ENCODE results near the gene CTXN1. TPM values are rescaled to one million over a fixed set of nuclear protein-coding genes. Genes with fewer than 3 reads are reported as not detected.

The CTXN1 gene
- total RNA-seq (10 to 100 TPM in 1 of 5 donors, 1 to 10 TPM in 3, not detected in 1; 1.3 to 58.5 (median 3.8) TPM), polyA plus RNA-seq (1 to 10 TPM in 2 of 3 donors, under 1 TPM in 1; 0.92 to 7.7 (median 1.2) TPM)
- long read RNA-seq, donor 1, transcript CTXN1-201 (2 exons, 1,274 nt): major isoform, 9 of 9 reads
- long read RNA-seq, donor 1, partial matches to known transcripts: 0 of 9 reads
- long read RNA-seq, donor 1, other reads (novel, unspliced or antisense): 0 of 9 reads
- long read RNA-seq, donor 2, transcript CTXN1-201 (2 exons, 1,274 nt): major isoform, 12 of 18 reads
- long read RNA-seq, donor 2, partial matches to known transcripts: 6 of 18 reads
- long read RNA-seq, donor 2, other reads (novel, unspliced or antisense): 0 of 18 reads
- long read RNA-seq, donor 3, partial matches to known transcripts: 0 of 4 reads
- long read RNA-seq, donor 3, other reads (novel, unspliced or antisense): 0 of 4 reads
- long read RNA-seq, donor 4: 0 reads
- long read RNA-seq, donor 5, transcript CTXN1-201 (2 exons, 1,274 nt): major isoform, 13 of 13 reads
- long read RNA-seq, donor 5, partial matches to known transcripts: 0 of 13 reads
- long read RNA-seq, donor 5, other reads (novel, unspliced or antisense): 0 of 13 reads
- long read RNA-seq, donor 6, transcript CTXN1-201 (2 exons, 1,274 nt): major isoform, 19 of 19 reads
- long read RNA-seq, donor 6, partial matches to known transcripts: 0 of 19 reads
- long read RNA-seq, donor 6, other reads (novel, unspliced or antisense): 0 of 19 reads
- long read RNA-seq, donor 7, transcript CTXN1-201 (2 exons, 1,274 nt): major isoform, 8 of 8 reads
- long read RNA-seq, donor 7, partial matches to known transcripts: 0 of 8 reads
- long read RNA-seq, donor 7, other reads (novel, unspliced or antisense): 0 of 8 reads
- long read RNA-seq, donor 8, transcript CTXN1-201 (2 exons, 1,274 nt): major isoform, 9 of 9 reads
- long read RNA-seq, donor 8, partial matches to known transcripts: 0 of 9 reads
- long read RNA-seq, donor 8, other reads (novel, unspliced or antisense): 0 of 9 reads
- long read RNA-seq, donor 9, partial matches to known transcripts: 0 of 3 reads
- long read RNA-seq, donor 9, other reads (novel, unspliced or antisense): 0 of 3 reads
- long read RNA-seq, donor 10: 0 reads

DNA sequence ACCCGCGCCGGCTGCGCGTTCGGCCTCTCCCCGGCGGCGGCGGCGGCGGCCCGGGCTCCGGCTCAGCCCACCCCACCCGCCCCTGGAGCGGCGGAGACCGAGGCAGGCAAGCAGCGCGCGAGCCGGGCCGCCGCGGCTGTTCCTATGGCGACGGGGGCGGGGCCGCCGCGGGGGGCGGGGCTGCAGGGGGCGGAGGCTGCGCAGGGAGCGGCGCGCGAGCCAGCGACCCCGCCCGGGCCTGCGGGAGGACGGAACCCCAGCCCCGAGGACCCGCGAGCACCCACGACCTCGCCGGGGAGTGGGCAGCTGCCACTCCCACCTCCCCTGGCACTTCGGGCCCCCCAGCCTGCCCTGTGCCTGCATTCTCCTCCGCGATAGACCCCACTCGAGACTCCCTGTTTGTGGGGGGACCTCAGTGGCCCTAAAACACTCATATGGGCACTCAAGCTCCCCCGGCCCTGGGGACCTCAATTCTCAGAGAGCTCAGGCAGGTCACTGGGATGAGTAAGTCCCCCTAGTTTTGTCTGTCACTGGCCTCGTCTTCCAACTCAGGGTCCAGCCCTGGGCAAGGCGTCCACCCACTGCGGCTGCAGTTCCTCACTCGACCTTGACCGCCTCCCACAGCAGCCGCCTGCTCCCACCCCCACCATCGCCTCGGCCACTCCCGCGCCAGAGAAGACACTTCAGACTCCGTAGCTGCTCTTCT lies at the start of gene CTXN1:
Gene CTXN1 (minus strand): TSS at position 115 of the 706 bp plus-strand sequence. CDS start 597 bp downstream, outside the sequence.
- peak within 1 kb of the TSS in 3 of 5 donors; percentile 41 to 89 (median 86) for H3K27ac ChIP-seq
- H3K36me3 ChIP-seq: peaks cover 19 to 33% (median 32%) of the 10 kb centered on the region in 4 donors
- H3K4me1 ChIP-seq: peaks cover 46 to 90% (median 66%) of the 10 kb centered on the region in 4 donors
- DNase-seq: peak; percentile 79 to 88
- no peak for TF ChIP-seq POLR2A (IDR thresholded peaks at IDR 0.05)
- TF ChIP-seq EP300 (IDR thresholded peaks at IDR 0.05): no peak
- no peak for TF ChIP-seq POLR2AphosphoS5 (IDR thresholded peaks at IDR 0.05)
- TF ChIP-seq, protein P1, sequence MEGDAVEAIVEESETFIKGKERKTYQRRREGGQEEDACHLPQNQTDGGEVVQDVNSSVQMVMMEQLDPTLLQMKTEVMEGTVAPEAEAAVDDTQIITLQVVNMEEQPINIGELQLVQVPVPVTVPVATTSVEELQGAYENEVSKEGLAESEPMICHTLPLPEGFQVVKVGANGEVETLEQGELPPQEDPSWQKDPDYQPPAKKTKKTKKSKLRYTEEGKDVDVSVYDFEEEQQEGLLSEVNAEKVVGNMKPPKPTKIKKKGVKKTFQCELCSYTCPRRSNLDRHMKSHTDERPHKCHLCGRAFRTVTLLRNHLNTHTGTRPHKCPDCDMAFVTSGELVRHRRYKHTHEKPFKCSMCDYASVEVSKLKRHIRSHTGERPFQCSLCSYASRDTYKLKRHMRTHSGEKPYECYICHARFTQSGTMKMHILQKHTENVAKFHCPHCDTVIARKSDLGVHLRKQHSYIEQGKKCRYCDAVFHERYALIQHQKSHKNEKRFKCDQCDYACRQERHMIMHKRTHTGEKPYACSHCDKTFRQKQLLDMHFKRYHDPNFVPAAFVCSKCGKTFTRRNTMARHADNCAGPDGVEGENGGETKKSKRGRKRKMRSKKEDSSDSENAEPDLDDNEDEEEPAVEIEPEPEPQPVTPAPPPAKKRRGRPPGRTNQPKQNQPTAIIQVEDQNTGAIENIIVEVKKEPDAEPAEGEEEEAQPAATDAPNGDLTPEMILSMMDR (IDR thresholded peaks at IDR 0.05): no peak
- H3K9me3 ChIP-seq: no peaks in the 10 kb centered on the region
- 11 to 37% (median 30%) methylated on average over 12 to 58 of the region's 65 CpGs for WGBS, 5 donors
- H3K4me3 ChIP-seq: peak within 1 kb of the TSS; percentile 53 to 61 (median 58)
- H3K27me3 ChIP-seq: peaks cover 0 to 12% (median 9%) of the 10 kb centered on the region in 3 donors
- intact Hi-C loops (cut with DNase I; ENCODE audit: low total_unique reads): loop anchor here (10.0 kb wide), 1 partner anchor 71 kb away; no protein-coding TSS in a partner anchor

DNA sequence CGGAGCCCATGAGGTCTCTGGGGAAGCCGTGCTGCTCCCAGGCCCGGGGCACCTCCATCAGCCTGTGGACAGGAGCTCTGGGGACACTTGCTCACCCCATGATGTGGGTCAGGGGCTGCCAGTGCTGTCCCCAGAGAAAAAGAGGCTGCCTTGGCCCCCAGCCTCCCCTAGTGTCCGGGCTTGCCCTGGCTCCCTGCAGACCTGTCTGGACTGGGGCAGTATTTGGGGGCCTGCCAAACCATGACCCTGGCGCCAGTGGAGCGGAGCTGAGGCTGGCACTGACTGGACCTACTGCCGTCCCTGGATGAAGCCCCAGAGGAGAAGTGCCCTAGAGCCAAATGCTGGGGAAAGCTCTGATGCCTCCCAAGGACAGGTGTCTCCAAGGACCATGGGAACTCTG lies 49.1 kb upstream of the CTXN1 start:
- no peak for TF ChIP-seq POLR2A (IDR thresholded peaks at IDR 0.05)
- TF ChIP-seq, protein P1 (IDR thresholded peaks at IDR 0.05): no peak
- TF ChIP-seq POLR2AphosphoS5 (IDR thresholded peaks at IDR 0.05): no peak
- no peak for TF ChIP-seq EP300 (IDR thresholded peaks at IDR 0.05)
- WGBS, 5 donors: 73 to 100% (median 82%) methylated on average over 3 to 7 of the region's 7 CpGs
- no peaks in the 10 kb centered on the region for H3K9me3 ChIP-seq
- H3K36me3 ChIP-seq: peaks cover 51 to 97% (median 92%) of the 10 kb centered on the region in 4 donors
- H3K4me3 ChIP-seq: no peak overlapping the region
- no peaks in the 10 kb centered on the region for H3K4me1 ChIP-seq
- intact Hi-C loops (cut with DNase I; ENCODE audit: low total_unique reads): no loop called here
- no peak overlapping the region for H3K27ac ChIP-seq
- no peaks in the 10 kb centered on the region for H3K27me3 ChIP-seq
- no peak for DNase-seq

DNA sequence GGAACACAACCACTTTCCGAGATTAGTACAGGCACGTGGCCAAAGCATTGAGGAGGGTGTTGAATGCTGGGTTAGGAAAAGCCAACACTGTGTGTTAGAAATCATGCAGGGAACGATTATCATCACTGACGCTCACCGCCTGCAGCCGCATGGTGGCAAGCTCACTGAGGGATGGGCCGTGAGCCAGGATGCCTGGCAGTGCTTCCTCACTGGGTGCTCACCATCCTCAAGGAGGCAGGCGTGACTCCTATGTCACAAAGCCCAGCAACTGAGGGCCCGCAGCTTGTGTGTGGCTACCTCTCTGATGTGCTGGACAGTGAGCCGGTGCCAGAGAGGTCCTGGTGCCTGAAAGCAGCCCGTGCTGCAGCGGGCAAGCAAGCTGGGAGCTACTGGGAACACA lies 47.9 kb upstream of the CTXN1 start:
- no peak overlapping the region for H3K27ac ChIP-seq
- TF ChIP-seq, protein P1 (IDR thresholded peaks at IDR 0.05): no peak
- no peak for TF ChIP-seq POLR2AphosphoS5 (IDR thresholded peaks at IDR 0.05)
- no peak for TF ChIP-seq EP300 (IDR thresholded peaks at IDR 0.05)
- TF ChIP-seq POLR2A (IDR thresholded peaks at IDR 0.05): no peak
- intact Hi-C loops (cut with DNase I; ENCODE audit: low total_unique reads): no loop called here
- no peaks in the 10 kb centered on the region for H3K4me1 ChIP-seq
- no peaks in the 10 kb centered on the region for H3K9me3 ChIP-seq
- no peak overlapping the region for H3K4me3 ChIP-seq
- peaks cover 45 to 97% (median 90%) of the 10 kb centered on the region in 4 donors for H3K36me3 ChIP-seq
- no peaks in the 10 kb centered on the region for H3K27me3 ChIP-seq
- 84 to 93% (median 90%) methylated on average over 10 to 12 of the region's 12 CpGs for WGBS, 5 donors
- no peak for DNase-seq

All from stomach (tissue), 19 donors.